ENCODE data around the gene CHD5.

DNA sequence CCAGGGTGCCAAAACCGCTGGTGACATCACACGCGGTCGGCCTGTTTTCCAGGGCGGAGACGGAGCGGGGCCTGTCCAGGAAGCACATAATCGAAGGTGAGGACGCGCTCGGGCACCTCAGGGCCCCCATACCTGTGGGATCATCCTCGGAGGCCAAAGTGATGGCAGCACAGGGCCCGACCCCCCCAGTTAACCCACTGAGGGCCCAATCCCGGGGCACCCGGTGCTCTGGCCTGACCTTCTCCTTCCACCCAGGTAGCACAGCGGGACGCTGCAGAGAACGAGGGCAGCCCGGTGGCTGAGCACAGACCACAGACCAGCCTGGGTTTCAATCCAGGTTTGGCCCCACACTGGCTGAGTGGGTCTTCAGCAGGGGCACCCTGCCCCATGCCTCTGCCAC is 91.2 kb downstream of the CHD5 start:
- TF ChIP-seq EZH2 (IDR thresholded peaks at IDR 0.05; ENCODE audit: insufficient read depth, poor library complexity, severe bottlenecking), result no peak
- TF ChIP-seq EZH2phosphoT487 (IDR thresholded peaks at IDR 0.05; ENCODE audit: insufficient read depth, low read depth), result no peak

Measured in GM23248 (cell line).